ENCODE results near the gene MBD3L4.

DNA sequence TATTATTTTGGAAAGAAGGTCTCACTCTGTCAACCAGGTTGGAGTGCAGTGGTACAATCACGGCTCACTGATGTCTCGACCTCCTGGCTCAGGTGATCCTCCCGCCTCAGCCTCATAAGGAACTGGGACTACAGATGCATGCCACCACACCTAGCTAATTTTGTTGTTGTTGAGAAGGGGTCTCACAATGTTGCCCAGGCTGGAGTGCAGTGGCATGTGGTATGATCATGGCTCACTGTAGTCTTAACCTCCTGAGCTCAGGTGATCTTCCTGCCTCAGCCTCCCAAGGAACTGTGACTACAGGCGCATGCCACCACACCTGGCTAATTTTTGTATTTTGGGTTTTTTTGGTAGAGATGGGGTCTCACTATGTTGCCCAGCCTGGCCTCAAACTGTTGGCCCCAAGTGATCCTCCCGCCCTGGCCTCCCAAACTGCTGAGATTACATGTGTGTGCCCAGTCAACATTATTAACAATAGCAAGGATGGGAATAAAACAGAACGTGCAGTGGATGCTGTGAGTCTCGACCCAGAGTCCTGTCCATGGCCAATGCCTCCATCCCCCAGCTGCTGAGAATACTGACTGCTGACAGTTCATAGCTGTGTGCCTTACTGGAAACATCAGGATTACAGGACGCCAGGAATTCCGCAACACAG, 23.9 kb upstream of the MBD3L4 start:
- TF ChIP-seq CTCF (IDR thresholded peaks at IDR 0.05; ENCODE audit: low read depth, low read length, missing input control) (no peak), ZBTB33 (IDR thresholded peaks at IDR 0.05) (no peak)

All from liver (tissue), 2 donors.